Measurements from ENCODE around the gene CAV3. TPM values are rescaled to one million over a fixed set of nuclear protein-coding genes. Genes with fewer than 3 reads are reported as not detected.

Gene CAV3
- polyA plus RNA-seq, 3 donors = not detected

DNA sequence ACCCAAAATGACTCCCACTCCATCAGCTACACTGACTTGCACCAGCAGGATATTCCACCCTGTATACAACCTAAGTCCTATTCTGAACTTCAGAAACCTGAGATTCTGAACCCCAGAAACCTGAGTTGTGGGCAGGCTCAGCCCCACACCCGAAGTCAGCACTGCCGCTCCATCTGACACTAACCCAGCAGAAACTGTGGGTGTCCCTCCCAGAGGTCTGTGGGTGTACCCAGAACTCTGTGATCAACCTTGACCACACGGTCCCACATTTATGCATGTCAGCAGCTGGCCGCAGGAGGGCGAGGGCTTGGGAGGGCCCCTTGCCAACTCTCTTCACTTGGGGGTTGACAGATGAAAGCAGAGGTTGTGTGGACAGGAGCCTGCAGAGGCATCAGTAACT lies 26.5 kb downstream of the CAV3 start:
- no peaks in the 10 kb centered on the region for H3K9me3 ChIP-seq (replicated peaks in 1 of 2; ENCODE audit: control insufficient read depth in 1 of 2, insufficient read depth in 1 of 2, low read length in 2 of 2)
- H2AFZ ChIP-seq (ENCODE audit: insufficient read depth, low read depth, low read length, poor library complexity, severe bottlenecking) = no peak overlapping the region
- no peaks in the 10 kb centered on the region for H3K36me3 Mint-ChIP-seq
- no peak overlapping the region for H3K9ac ChIP-seq (ENCODE audit: insufficient read depth, low read length, poor library complexity, severe bottlenecking)
- H3K27ac ChIP-seq (ENCODE audit: low read depth in 1 of 2, low read length in 2 of 2) = no peak overlapping the region
- no peak for DNase-seq
- H3K4me1 Mint-ChIP-seq = no peaks in the 10 kb centered on the region
- no peaks in the 10 kb centered on the region for H3K4me1 ChIP-seq (ENCODE audit: control insufficient read depth in 1 of 2, insufficient read depth in 2 of 2, low read length in 2 of 2)
- H3K27me3 ChIP-seq (ENCODE audit: control insufficient read depth in 2 of 2, insufficient read depth in 2 of 2, low read length in 2 of 2) = no peaks in the 10 kb centered on the region
- no peaks in the 10 kb centered on the region for H3K79me2 ChIP-seq (ENCODE audit: insufficient read depth, low read length)
- H3K9me3 Mint-ChIP-seq = no peaks in the 10 kb centered on the region
- H3K4me3 Mint-ChIP-seq = no peak overlapping the region
- H3K27ac Mint-ChIP-seq = no peak overlapping the region
- H4K20me1 ChIP-seq (ENCODE audit: insufficient read depth, low read length) = no peaks in the 10 kb centered on the region
- no peak overlapping the region for H3K4me2 ChIP-seq (replicated peaks; ENCODE audit: extremely low read depth, low read length, poor library complexity, severe bottlenecking)
- peaks cover 0 to 4% (median 3%) of the 10 kb centered on the region in 3 donors for H3K27me3 Mint-ChIP-seq (ENCODE audit: low read depth in 3 of 3)
- no peak overlapping the region for H3K4me3 ChIP-seq (replicated peaks in 1 of 3; ENCODE audit: low read depth in 2 of 3, low read length in 3 of 3)
- H3K36me3 ChIP-seq (replicated peaks in 1 of 2; ENCODE audit: control insufficient read depth in 1 of 2, insufficient read depth in 2 of 2, low read length in 2 of 2) = no peaks in the 10 kb centered on the region
- WGBS (ENCODE audit: insufficient coverage) = 87% methylated on average over 5 of the region's 5 CpGs
- intact Hi-C loops (cut with micrococcal nuclease) = no loop called here
- no peak for TF ChIP-seq CTCF (IDR thresholded peaks at IDR 0.05)

- Histone ChIP-seq H3K27ac (ENCODE audit: low read depth in 1 of 2, low read length in 2 of 2) (no peak overlapping the region), H3K9me3 (replicated peaks in 1 of 2; ENCODE audit: control insufficient read depth in 1 of 2, insufficient read depth in 1 of 2, low read length in 2 of 2) (no peaks in the 10 kb centered on the region), H3K4me1 (ENCODE audit: control insufficient read depth in 1 of 2, insufficient read depth in 2 of 2, low read length in 2 of 2) (no peaks in the 10 kb centered on the region), H3K4me3 (replicated peaks in 1 of 3; ENCODE audit: low read depth in 2 of 3, low read length in 3 of 3) (no peak overlapping the region), H3K4me2 (replicated peaks; ENCODE audit: extremely low read depth, low read length, poor library complexity, severe bottlenecking) (no peak overlapping the region), H4K20me1 (ENCODE audit: insufficient read depth, low read length) (no peaks in the 10 kb centered on the region), H3K9ac (ENCODE audit: insufficient read depth, low read length, poor library complexity, severe bottlenecking) (no peak overlapping the region), H3K79me2 (ENCODE audit: insufficient read depth, low read length) (no peaks in the 10 kb centered on the region), H3K36me3 (replicated peaks in 1 of 2; ENCODE audit: control insufficient read depth in 1 of 2, insufficient read depth in 2 of 2, low read length in 2 of 2) (no peaks in the 10 kb centered on the region), H3K27me3 (ENCODE audit: control insufficient read depth in 2 of 2, insufficient read depth in 2 of 2, low read length in 2 of 2) (no peaks in the 10 kb centered on the region), H2AFZ (ENCODE audit: insufficient read depth, low read depth, low read length, poor library complexity, severe bottlenecking) (no peak overlapping the region)
- H3K27me3 Mint-ChIP-seq (ENCODE audit: low read depth in 3 of 3) = peaks cover 0 to 6% (median 6%) of the 10 kb centered on the region in 3 donors
- intact Hi-C loops (cut with micrococcal nuclease) = no loop called here
- no peak overlapping the region for H3K4me3 Mint-ChIP-seq
- TF ChIP-seq CTCF (IDR thresholded peaks at IDR 0.05) = no peak
- H3K9me3 Mint-ChIP-seq = no peaks in the 10 kb centered on the region
- no peak for DNase-seq
- 94% methylated on average over 4 of the region's 5 CpGs for WGBS (ENCODE audit: insufficient coverage)
- H3K4me1 Mint-ChIP-seq = no peaks in the 10 kb centered on the region
- H3K36me3 Mint-ChIP-seq = no peaks in the 10 kb centered on the region
- H3K27ac Mint-ChIP-seq = no peak overlapping the region
These were observed 26.9 kb downstream of the CAV3 start for GRCh38 chr3:8760506-8760905.

Data from CD14-positive monocyte (primary cell).